Measurements from ENCODE around the gene ASPHD1. TPM values are rescaled to one million over a fixed set of nuclear protein-coding genes. Genes with fewer than 3 reads are reported as not detected.

The ASPHD1 gene
- total RNA-seq, 1 donor from 2014 or later = 0.26 TPM

DNA sequence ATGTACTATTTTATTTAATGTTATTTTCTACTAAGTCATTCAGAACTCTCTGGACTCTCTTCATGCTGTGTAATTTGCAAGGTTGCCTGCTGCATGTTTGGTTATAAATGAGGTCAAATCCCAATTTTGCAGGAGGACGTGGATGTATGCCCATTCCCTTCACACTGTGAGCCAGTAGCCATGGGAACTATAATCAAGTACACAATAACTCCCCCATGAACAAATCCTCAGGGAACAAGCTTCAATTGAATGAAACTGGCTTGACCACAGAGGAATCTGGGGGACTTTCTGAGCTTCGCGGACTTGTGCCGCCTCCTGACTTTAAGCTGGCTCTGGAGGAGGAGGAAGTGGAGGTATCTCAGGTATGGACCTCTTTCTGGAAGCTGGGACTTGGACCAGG lies 40.4 kb downstream of the ASPHD1 start:
- DNase-seq (ENCODE audit: low read depth in 2 of 2) = no peak

DNA sequence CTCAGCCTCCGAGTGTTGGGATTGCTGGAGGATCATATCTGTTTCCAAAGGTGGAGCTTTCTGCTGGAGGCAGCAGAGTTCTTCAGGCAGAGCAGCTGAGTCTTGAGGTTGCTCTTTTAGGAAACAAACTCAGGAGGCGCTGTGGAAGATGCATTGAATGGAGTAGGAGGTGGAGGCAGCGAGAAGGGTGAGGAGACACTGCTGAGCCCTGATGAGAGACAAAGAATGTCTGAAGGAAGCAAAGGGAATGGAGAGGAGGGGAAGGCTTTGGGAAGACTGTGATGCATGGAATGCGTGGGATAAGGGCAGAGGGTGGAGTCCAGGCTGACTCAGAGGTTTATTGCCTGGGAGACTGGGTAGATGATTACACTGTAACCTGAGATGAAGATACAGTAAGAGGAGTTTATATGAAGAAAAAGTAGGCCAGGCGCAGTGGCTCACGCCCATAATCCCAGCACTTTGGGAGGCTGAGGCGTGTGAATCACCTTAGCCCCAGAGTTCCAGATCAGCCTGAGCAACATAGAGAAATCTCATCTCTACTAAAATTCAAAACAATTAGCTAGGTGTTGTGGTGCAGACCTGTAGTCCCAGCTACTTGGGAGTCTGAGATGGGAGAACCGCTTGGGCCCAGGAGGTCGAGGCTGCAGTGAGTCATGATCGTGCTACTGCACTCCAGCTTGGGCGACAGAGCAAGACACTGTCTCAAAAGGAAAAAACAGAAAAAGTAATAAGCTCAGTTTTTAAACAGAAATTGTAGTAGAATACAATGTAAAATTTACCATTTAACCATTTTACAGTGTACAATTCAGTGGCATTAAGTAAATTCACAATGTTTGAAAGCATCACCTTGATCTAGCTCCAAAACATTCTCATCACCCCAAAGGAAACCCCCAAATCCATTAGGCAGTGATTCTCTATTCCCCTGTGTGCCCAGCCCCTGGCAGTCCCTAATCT lies 43.8 kb downstream of the ASPHD1 start:
- peak in 1 of 2 donors; percentile 59 for DNase-seq (ENCODE audit: low read depth in 2 of 2)

DNA sequence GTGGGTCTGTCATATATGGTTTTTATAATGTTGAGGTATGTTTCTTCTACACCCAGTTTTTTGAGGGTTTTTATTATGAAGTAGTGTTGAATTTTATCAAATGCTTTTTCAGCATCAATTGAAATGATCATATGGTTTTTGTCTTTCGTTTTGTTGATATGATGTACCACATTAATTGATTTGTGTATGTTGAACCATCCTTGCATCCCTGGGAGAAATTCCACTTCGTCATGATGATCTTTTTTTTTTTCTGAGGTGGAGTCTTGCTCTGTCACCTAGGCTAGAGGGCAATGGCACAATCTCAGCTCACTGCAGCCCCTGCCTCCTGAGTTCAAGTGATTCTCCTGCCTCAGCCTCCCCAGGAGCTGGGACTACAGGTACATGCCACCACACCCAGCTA lies 47.6 kb downstream of the ASPHD1 start:
- no peak for DNase-seq (ENCODE audit: low read depth in 2 of 2)

DNA sequence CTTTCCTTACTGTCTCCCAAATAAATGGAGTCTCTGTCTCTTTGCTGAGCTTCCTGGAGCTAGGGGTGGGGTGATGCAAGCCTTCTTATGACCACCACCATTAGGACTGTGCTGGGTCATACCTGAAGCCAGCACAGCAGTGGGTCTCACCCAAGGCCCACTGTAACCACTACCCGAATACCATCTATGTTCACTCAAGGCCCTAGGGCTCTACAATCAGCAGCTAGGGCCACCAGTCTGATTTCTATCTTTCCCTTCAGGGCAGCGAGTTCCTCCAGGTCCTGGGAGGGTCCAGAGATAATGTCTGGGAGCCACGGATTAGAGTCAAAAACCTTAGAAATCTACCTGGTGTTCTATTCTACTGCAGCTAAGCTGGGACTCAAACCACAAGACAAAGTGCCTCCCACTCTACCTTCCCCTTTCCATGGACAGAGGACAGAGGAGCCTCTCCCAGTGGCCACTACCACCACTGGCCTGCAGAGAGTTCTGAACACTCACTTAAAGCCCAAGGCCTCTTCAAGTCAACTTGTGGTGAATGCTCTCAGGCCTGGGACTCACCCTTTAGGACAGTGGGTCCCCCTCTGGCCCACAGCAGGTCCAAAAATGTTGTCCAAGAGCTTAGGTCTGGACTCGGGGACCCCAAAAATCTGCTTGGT lies 50.6 kb downstream of the ASPHD1 start:
- no peak for DNase-seq (ENCODE audit: low read depth in 2 of 2)

DNA sequence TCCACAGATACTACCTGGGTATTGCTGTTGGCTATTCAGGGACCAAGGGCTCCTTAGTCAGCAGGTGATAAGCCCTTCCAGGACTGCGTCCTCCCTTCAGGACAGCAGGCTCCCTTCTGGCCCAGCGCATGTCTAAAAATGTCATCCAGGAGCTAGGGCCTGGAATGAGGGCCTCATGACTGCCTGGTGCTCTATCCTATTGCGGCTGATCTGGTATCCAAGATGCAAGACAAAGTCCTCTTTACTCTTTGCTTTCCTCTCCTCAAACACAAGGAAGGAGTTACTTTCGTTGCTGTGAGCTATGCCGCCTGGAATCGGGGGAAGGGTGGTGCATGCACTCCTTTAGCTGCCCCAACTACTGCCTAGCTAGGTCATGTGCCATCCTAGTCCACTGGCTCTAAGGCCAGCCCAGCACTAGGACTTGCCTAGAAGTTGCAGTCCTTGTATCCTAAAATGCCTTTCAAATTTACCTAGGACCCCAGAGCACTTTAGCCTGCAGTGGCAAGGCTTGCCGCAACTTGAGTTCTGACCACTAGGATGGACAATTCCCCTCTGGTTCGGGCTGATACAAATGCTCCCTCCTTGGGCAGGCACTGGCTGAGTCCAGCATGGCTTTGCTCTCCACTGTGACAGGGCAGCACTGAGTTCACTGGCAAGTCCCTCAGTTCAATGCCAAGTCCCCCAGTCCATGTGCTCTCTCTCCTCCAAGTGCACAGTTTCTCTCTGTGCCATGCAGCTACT lies 51.5 kb downstream of the ASPHD1 start:
- DNase-seq (ENCODE audit: low read depth in 2 of 2) = no peak

Other genes with a start within 250 kb of the ASPHD1 start
- gene SPN, start 237.2 kb upstream of the ASPHD1 start, total RNA-seq = under 0.01 TPM in 1 of 2 replicates, not detected in the other
- 0.13 and 0.25 TPM in 2 replicates for gene QPRT, start 221.3 kb upstream of the ASPHD1 start, total RNA-seq
- gene C16orf54, start 154.5 kb upstream of the ASPHD1 start, total RNA-seq = not detected in 2 replicates
- not detected in 2 replicates for gene ZG16, start 122.2 kb upstream of the ASPHD1 start, total RNA-seq
- 24.1 and 47.2 TPM in 2 replicates for gene KIF22, start 109.7 kb upstream of the ASPHD1 start, total RNA-seq
- gene MAZ, start 94.0 kb upstream of the ASPHD1 start, total RNA-seq = 139 and 171 TPM in 2 replicates
- 0.25 TPM in 1 of 2 replicates, not detected in the other for gene PRRT2, start 88.3 kb upstream of the ASPHD1 start, total RNA-seq
- 13.2 and 15.2 TPM in 2 replicates for gene PAGR1, start 84.3 kb upstream of the ASPHD1 start, total RNA-seq
- gene MVP, start 80.0 kb upstream of the ASPHD1 start, total RNA-seq = 141 and 161 TPM in 2 replicates
- 52.1 and 89.6 TPM in 2 replicates for gene CDIPT, start 37.3 kb upstream of the ASPHD1 start, total RNA-seq
- gene SEZ6L2, start 938 bp upstream of the ASPHD1 start, total RNA-seq = 0.26 and 2.5 TPM in 2 replicates
- 3.9 and 4.2 TPM in 2 replicates for gene KCTD13, start 25.7 kb downstream of the ASPHD1 start, total RNA-seq
- gene TMEM219, start 61.6 kb downstream of the ASPHD1 start, total RNA-seq = 50.6 and 62.7 TPM in 2 replicates
- gene TAOK2, start 73.4 kb downstream of the ASPHD1 start, total RNA-seq = 71.8 and 84.1 TPM in 2 replicates
- gene HIRIP3, start 95.1 kb downstream of the ASPHD1 start, total RNA-seq = 4.4 and 5.6 TPM in 2 replicates
- 13.0 and 14.2 TPM in 2 replicates for gene INO80E, start 95.8 kb downstream of the ASPHD1 start, total RNA-seq
- gene DOC2A, start 110.5 kb downstream of the ASPHD1 start, total RNA-seq = under 0.01 and 0.13 TPM in 2 replicates
- gene C16orf92, start 122.7 kb downstream of the ASPHD1 start, total RNA-seq = not detected in 2 replicates
- gene TLCD3B, start 130.8 kb downstream of the ASPHD1 start, total RNA-seq = not detected in 2 replicates
- gene ALDOA, start 165.3 kb downstream of the ASPHD1 start, total RNA-seq = 225 and 318 TPM in 2 replicates
- 214 and 244 TPM in 2 replicates for gene PPP4C, start 175.5 kb downstream of the ASPHD1 start, total RNA-seq
- gene TBX6, start 191.4 kb downstream of the ASPHD1 start, total RNA-seq = under 0.01 and 0.13 TPM in 2 replicates
- gene YPEL3, start 195.7 kb downstream of the ASPHD1 start, total RNA-seq = 13.0 and 27.9 TPM in 2 replicates
- gene GDPD3, start 213.0 kb downstream of the ASPHD1 start, total RNA-seq = 0.51 and 1.4 TPM in 2 replicates
- gene MAPK3, start 222.7 kb downstream of the ASPHD1 start, total RNA-seq = 33.4 and 60.2 TPM in 2 replicates